GM12801 (cell line): ENCODE results near the gene STX5.

Experiments
- TF ChIP-seq, protein P1 (sequence below): IDR thresholded peaks from one replicate; pipeline ENCODE4 v1.5.1; 2011; ENCODE audit warnings: control low read depth; ENCODE audit not compliant: insufficient read length; ENCODE audit errors: extremely low read depth

The STX5 gene

GRCh38 chr11:62799486-62799885, 32.4 kb downstream of the STX5 start:
- TF ChIP-seq, protein P1, sequence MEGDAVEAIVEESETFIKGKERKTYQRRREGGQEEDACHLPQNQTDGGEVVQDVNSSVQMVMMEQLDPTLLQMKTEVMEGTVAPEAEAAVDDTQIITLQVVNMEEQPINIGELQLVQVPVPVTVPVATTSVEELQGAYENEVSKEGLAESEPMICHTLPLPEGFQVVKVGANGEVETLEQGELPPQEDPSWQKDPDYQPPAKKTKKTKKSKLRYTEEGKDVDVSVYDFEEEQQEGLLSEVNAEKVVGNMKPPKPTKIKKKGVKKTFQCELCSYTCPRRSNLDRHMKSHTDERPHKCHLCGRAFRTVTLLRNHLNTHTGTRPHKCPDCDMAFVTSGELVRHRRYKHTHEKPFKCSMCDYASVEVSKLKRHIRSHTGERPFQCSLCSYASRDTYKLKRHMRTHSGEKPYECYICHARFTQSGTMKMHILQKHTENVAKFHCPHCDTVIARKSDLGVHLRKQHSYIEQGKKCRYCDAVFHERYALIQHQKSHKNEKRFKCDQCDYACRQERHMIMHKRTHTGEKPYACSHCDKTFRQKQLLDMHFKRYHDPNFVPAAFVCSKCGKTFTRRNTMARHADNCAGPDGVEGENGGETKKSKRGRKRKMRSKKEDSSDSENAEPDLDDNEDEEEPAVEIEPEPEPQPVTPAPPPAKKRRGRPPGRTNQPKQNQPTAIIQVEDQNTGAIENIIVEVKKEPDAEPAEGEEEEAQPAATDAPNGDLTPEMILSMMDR, result no peak

DNA sequence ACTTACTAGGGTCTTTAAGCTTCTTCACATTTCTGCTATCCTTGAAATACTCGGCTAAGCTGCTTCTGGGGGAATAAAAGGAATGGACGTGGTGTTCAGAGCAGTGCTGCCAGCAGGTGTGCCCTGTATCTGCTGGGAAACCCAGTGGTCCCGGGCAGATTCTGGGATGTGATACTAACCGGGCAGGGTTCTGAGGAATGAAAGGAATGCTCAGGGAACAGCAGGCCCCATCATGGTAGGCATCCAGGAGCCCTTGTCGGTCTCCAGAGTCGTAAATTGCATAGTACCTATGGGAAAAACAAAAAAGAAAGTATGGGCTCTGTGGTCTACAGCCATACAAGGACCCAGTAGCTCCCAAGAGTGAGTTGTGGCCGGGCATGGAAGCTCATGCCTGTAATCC, 35.6 kb downstream of the STX5 start:
- TF ChIP-seq, protein P1, result no peak

DNA sequence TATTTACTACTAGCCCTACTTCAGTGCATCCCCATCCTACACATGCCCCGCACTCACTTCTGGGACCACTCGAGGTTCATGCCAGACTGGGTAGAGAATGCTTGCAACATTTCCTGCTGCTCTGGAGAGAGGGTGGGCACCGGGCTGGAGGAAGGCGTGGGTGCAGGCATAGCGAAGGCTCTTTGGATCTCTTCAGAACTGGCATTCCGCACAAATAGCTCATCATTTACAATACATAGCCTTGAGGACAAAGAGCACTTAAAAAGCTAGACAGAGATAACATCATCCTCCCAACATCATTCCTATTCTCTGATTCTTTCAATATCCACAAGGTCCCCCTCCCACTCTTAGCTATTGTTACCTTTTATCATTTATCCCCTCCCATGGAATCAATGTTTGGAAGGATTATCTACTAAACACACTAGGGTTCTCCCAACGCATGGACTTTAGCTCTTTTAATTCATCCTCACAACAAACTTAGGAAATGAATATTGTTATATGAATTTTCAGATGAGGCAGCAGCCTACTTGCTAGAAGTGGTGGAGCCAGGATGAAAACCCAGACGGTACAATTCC, 37.6 kb downstream of the STX5 start:
- TF ChIP-seq, protein P1, result no peak

DNA sequence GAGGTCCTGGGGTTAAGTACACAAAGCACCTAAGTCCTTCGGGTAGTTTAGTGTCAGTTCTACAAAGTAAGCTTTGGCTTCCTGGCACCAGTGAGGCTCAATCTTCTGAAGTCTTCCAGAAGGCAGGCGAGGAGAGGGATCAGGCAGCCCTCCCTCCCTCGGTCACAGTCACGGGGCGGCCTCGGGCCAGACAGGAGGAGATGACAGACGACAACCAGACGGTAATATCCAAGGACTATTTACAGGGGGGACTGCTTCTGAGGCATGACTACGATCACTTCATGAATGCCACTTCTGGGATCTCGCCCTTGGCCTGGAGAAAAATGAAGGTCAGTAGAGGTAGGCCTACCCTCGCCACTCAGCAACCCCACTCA, 39.7 kb downstream of the STX5 start:
- TF ChIP-seq, protein P1, result no peak

- TF ChIP-seq, protein P1, result no peak
Measured at GRCh38 chr11:62791501-62792201, 40.2 kb downstream of the STX5 start, which contains the start of gene TMEM223. Gene TMEM223 (minus strand): TSS chr11:62792006. CDS start chr11:62791994, 12 bp downstream.

GRCh38 chr11:62789576-62789975, 42.3 kb downstream of the STX5 start:
- TF ChIP-seq, protein P1, result no peak

GRCh38 chr11:62788991-62789390, 42.9 kb downstream of the STX5 start:
- TF ChIP-seq, protein P1, result no peak
